Cortex of kidney (tissue), 1 donor: ENCODE measurements around the gene DOCK10.

ENCODE experiments used
- DNase-seq: peaks from one replicate; lab custom pipeline; 2025; lab: John Stamatoyannopoulos, UW

The DOCK10 gene

DNA sequence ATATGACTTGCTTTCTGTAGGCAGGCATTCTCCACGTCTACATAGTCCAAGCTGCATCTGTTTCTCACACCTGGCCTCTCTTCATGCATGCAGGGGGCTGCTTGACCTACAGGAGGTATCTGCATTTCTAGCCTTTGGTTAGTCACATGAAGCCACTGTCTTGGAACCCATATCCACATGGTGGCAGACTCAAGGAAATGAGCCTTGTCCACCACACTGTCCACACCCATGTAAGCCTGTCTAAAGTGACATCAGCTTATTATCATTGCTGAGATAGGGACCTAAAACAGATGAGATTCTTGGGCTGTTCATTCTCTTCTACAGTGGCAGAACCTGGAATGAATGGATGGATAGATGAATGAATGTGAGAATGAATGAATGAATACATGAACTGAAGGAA, 160.4 kb downstream of the DOCK10 start:
- DNase-seq: no peak

DNA sequence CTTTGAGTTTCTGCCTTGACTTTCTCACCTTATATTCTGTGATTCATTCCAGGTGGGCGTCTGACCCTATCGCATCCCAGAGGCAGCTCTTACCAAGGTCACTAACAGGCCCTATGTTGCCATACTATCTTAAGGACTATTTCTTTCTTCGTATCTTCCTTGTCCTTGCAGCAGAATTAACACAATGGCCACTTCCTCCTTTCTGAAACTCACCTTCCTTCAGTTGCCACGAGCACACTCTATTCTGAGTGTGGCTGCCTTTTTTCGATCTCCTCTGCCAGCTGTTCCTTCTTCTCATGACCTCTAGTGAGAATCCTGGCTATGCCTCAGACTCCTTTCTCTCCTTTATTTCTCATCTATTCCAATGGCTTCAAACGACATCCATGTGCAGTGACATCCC, 165.7 kb downstream of the DOCK10 start:
- DNase-seq: no peak

DNA sequence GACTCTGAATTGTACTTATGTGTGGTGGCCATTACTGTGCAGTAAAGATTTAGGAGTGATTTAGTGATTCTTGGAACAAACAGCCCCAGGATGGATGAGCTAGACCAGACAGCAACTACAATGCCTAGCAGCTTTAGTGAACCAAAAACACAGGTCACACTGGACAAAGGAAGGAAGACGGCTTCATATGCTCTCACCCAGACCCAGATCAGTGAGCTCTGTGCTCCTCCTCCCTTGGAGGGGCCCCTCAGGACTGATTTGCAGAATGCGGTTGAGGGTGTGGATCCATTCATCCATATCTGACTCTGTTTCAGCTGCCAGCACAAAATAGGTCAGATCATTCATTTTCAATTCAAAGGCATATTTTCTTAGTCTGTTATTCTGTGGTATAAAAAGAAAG, 166.4 kb downstream of the DOCK10 start:
- DNase-seq: no peak

DNA sequence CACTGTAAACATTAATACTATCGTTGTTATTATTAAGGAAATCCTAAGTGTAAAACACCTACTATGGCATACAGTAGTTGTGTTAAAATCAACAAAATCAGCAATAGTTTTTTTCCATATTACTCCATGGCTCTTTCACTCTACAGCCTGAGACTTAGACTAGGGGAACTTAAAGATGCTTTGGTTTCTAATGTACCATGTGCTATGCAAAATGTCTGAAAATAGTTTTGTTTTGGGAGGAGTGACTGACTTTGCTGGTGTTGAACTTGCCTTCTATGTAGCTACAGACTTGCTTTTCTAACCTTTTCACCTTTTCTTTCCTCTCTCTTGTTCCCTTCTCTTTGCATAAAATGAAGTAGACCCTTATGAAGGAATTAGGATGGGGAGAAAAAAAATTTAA, 167.1 kb downstream of the DOCK10 start:
- DNase-seq: no peak

DNA sequence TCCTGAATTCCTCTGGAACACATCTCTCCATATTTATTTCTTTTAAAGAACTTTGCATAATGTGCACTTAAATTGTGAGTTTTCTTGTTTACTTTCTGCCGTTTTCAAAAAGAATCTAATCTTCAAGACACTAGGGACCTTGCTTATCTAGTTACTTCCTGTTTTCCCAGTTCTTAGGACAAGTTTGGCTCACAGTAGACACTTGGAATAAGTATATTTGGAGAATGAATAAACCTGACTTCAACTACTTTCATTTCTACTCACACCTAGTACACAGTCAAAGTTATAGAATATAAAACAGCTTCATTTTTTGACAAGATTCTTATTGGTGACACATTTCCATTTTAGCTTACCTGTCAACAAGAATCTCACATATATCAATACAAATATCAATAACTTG, 170.5 kb downstream of the DOCK10 start:
- no peak for DNase-seq

DNA sequence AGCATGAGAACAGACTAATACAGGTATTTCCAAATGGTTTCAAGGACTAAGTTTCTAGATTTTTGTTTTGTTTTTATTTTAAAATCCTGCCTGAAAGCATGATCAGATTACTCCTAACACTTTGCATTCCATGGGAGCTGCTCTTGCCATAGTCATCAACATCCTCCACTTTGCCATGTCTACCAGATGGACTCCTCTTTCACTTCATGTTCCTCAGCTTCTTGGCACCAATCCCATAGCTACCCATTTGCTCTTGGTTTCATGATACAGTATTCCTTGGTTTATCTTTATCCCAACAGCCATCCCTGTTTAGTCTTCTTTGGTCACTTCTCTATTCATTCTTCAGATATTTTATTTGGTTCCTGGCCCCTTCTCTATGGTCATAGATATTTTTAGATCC, 171.9 kb downstream of the DOCK10 start:
- DNase-seq: no peak

DNA sequence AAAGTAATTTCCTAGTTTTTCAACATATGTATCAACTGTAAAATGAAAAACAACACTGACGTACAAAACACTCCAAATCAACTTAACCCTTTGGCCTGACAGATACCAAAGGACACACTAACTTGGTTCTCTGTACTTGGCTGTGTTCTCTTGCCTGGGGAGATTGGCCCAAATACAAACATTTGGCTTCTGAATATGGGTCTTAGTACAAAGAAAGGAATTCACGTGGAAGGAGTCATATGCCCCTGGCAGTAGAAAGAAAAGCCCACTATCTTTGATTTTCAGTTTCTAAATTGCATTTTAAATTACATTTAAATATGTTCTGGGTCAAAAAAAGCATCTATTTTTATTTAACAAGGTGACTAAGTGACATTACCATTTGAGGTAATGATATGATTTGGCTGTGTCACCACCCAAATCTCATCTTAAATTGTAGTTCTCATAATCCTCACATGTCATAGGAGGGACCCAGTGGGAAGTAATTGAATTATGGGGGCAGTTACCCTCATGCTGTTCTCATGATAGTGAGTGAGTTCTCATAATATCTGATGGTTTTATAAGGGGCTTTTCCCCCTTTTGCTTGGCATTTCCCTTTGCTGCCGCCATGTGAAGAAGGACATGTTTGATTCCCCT, 172.6 kb downstream of the DOCK10 start:
- DNase-seq: no peak

DNA sequence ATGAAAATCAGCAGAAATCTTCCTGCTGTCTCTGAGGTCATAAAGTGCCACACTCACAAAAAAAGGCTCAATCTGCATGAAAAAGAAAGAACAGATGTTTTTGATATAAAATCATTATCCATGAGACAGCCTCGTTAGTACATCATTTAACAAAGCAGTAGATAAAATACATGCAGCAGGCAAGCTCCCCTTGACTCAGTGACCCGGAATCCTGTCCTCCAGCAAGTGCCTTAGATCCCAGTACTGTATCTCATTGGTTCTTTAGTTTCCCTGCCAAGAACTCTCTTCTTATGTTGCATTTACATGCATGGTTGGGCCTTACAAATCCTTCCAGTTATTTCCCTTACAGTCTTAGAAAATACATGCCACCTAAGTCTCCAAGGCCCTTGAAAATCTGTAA, 177.3 kb downstream of the DOCK10 start:
- DNase-seq: no peak

DNA sequence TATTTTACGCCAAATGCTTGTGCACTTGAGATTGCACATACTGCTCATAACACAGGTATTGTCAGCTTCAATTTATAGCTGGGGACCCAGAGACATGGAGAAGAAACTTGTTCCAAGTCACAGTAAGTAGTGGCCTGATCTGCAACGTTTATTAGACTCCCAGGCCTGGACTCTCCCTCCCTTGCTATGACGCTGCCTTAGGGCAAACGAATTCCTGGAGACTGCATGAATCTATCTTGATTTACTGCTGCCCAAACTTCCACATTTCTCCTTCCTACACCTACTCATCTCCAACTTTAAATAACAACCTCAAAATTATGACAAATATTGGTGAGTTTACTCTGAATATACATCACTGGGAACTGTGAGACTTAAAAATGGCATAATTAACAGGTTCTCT, 181.0 kb downstream of the DOCK10 start:
- DNase-seq: no peak

DNA sequence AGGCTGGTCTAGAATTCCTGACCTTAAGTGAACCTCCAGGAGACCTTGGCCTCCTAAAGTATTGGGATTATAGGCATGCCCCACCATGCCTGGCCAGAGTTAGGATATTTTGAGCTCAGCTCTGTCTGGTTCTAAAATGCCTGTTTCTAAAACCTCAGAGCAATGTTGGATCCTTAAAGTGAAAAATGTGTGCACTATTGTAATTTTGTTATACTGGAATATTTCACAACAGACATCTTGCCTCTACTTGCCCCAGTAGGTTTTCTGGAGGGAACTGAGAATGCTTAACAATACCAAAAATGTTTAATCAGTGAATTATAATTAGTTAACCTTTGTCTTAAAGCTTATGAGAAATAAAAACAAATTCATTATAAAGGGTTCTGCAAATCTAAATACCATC, 181.5 kb downstream of the DOCK10 start:
- DNase-seq: no peak

DNA sequence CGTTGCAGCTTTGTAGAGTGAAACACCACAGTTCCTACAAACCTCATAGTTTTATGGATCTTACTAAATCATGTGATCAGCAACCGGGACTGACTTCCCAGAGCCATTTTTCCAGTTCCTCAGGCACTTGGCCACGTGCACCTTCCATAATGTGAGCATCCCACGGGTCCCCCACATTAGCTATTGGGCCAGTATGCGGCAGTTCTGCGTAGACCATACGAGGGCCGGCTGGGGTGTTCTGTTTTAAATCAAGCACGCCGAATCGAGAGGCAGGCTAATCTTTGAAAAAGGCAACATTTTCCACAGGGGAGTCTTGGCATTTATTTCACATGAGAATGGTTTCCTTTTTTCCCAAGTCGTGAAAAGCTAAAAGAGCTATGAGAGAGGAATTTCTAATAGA, 190.5 kb downstream of the DOCK10 start:
- DNase-seq: no peak

DNA sequence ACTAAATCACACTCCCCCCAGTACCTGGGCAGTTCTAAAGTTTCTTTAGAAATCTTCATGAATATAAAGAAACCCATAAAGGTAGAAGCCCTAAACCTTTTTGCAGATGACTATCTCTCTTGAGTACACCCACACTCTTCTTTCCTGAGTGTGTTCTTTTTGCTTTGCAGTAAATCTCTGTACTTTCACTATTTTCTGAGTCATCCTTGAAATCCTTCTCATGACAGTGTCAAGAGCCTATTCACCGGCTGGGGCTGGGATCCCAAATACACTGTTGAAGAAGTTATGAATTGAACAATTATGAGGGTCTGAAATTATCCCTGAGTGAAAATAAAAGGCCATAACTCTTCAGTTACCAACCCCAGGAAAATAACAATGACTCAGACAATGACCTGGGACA, 192.2 kb downstream of the DOCK10 start:
- DNase-seq: no peak

DNA sequence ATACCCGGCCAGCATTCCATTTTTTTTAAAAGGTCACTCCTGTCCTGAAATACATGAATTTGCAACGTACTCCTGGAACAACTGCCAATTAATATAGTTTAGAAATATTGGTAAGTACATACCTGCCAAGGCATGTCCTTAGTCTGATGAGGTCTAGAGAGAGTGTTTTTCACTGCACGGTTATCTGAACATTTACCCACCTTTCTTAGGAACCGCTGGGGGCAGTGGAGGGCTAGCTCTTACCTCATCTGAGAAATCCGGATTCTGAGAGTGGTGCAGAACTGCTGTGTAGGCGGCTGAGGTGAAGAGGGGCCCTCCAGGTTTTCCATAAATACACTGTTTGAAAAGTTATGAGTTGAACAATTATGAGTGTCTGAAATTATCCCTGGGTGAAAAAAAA, 193.0 kb downstream of the DOCK10 start:
- no peak for DNase-seq

DNA sequence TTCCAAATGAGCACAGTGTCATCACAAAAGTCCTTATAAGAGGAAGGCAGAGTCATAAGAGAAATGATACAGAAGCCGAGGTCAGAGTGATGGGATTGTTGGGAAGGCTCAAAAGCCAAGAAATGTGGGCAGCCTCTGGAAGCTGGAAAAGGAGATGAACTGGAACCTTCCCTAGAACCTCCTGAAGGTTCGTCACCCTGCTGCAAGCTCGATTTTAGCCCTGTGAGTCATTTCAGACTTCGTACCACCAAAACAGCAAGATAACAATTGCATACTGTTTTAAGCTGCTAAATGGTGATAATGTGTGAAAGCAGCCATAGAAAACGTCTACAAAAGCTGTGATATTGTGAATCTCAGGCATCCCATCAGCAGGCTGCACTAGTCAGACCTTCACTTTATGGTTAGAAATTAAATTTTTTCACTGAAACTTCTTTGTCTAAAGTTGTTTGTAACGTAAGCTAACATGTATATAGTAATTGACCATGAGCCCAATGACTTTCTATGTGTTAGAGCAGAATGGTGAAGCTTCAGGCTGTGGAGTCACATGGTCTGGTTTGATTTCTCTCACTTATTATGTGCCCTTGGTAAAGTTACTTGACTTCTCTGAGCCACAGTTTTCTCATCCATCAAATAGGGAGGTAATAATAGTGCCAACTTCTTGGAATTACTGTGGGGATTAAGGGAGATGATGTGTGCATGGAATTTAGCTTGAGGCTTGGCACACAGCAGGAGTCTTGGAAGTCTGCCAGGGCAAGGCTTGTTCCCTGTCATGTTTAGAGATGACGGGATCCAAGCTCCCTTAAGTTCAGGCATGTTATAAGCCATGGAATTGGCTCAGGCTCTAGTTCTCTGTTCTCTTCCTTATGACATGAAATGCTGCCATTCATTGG, 194.1 kb downstream of the DOCK10 start:
- no peak for DNase-seq

DNA sequence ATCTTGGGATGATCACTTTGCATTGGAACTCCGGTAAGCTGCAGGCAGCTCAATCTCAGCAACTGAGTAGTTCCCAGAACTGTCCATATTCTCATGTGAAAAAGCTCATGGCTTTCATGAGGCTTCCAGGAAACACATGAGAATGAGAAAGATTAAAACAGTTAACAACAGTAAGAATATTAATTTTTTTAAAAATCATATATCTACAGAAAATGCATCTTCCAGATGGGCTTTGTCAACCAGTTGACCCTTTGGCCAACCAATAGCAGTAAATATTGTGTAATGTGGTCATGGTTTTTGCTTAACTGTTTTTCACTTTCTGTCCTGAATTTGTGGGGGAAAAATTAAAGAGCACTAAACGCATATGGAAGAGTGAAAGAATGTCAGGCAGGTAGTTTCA, 194.9 kb downstream of the DOCK10 start:
- no peak for DNase-seq

DNA sequence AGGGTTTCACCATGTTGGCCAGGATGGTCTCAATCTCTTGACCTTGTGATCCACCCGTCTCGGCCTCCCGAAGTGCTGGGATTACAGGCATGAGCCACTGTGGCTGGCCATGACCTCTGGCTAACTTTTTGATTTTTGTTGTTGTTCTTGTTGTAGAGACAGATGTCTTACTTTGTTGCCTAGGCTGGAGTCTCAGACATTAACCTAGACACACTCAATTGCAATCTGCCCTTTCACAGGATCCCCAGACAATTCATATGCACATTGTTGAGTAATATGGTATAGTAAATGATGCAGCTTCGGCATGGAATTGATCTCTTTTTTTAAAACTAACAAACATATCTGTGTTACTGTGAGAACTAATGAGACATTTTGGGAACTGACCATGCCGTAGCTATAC, 195.6 kb downstream of the DOCK10 start:
- DNase-seq: no peak

DNA sequence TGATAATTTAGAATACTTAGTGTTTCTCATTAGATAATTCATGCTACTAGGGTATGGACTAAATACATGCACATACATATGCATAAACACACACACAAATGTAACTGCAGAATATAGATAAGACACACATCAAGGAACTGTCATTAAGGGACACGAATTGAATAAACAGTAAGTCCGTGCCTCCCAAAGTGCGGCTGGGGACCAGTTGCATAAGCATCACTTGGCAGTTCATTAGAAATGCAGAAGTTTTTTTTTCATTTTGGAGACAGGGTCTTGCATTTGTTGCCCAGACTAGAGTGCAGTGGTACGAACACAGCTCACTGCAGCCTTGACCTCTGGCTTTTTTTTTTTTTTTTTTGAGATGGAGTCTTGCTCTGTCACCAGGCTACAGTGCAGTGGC, 196.1 kb downstream of the DOCK10 start:
- no peak for DNase-seq

DNA sequence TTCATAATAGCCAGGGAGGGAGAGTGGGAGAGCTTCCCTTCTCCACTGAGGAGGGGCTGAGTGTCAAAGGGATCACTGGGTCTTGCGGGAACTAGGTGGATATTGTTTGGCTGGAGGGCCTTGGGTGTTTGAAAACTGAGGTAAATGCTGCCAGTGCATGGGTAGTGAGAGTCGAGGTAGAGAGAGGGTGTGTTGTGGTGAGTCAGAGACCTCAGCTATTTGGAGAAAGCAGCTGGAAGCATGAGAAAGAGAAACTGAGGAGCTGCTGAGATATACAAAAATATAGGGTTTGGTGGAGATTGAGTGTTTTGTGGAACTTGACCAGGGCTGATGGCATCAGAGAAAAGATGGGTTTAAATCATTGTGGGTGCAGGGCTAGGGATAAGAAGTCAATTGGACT, 199.1 kb downstream of the DOCK10 start:
- DNase-seq: no peak

DNA sequence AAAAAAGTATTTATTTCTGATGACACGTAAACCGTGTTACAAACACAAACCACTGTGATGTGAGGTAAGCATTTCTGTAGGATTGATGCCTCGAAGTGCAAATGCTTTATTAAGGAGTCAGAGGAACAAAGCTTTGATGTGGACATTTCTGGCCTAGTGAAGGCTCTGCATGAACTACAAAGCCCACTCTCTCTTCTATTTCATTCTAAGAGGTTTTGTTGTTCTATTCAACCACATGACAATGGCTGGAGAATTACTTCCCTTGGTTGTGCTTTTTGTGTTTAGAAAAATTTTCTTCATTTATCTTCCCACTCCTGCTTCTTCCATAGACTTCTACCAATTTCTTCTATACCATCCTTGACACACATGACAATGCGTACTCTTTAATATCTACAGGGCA, 200.4 kb downstream of the DOCK10 start:
- no peak for DNase-seq

DNA sequence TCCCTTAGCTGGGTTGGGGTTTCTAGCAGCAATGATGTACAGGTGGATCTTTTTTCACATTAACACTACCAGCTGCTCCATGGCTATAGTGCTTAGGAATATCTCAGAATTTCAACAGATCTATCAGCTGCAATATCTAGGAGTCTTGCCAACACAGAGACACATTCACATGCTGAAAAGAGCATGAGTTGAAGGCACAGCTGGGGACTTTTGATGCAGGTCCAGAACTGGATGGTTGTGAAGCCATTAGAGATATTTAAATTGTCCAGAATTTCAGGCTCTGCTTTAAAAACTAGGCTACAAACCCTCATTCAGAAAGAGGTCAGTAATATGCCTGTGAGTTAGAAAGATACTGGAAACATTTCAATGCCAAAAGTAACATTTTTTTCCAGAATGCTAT, 203.9 kb downstream of the DOCK10 start:
- DNase-seq: no peak

DNA sequence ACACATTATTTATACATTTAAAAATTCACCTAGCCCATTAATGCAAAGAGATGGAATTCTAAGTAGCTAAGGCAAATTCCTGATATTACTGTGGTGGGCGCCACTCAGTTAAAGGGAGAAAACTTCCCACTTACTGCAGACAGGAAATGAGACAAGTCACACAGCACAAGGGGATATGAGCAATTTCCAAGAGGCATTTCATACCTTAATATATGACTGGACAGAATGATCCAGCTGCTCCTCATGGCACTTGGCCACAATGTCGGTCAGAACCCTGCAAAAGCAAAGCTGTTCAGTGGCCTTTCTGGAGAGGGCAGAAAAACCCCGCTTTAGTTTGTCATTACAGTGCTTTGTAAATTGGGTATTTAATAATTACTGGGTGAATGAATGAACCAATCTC, 204.7 kb downstream of the DOCK10 start:
- no peak for DNase-seq

DNA sequence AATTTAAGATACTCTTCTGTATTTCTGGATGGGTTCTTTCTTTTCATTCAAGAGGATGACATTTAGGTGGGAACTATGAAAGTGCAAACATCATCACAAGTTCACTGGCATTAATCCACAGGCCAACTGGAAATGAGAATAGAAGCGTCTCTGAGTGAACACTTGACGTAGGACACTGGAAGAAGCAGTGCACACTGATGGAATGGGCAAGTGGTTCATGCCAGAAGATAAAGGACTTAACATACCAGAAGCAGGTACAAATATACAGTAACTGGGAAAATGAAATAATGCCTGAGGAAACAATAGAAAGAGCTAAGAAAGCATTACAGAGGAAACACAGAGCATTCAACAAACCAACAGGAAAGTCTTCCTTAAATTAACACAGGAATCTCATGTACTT, 205.2 kb downstream of the DOCK10 start:
- no peak for DNase-seq

DNA sequence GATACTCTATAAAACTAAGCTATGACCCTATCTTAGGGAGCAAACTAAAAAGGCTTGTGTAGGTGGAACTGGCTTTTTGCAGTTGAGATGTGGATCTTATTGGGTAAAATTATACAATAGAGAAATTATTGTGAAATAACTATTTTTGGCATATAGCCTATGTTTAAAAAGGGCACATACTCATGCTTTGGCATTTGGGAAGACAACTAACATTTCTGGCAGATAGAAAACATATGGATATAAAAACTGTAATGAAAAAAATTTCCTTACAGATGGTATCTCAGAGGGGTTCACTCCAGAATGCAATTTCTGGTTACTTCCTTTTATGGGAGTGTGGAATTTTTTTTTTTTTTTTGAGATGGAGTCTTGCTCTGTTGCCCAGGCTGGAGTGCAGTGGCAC, 206.0 kb downstream of the DOCK10 start:
- no peak for DNase-seq

DNA sequence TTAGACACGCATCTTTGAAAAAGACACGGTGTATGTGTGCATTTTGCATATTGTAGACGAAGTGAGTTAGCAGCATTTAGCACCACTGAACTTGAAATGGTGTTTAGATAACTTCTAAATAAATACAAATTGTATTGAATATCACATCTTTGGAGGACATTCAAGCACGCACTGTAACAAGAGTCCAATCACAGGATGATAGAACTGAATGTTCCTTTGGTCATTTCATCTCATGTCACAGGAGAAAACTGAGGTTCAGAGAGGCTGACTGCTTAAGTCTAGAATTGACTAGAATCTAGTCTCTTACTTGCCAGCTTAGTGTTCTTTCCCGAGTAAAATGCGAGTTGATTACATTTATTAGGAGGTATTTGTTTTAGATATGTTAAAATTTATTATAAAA, 206.9 kb downstream of the DOCK10 start:
- DNase-seq: no peak
